Mammary epithelial cell (primary cell): ENCODE measurements around the gene CASP10.

Source experiments
- CTCF ChIP-seq, 2 donors: IDR thresholded peaks in 1 of 2; conservative IDR thresholded peaks in 1 of 2; 2 replicates each; pipeline ENCODE4 v1.5.1; 2011 to 2012; ENCODE audit warnings: inconsistent platforms in 2 of 2, low read length in 2 of 2, mild to moderate bottlenecking in 2 of 2, control low read depth in 1 of 2, low read depth in 1 of 2; ENCODE audit not compliant: insufficient read depth in 1 of 2; ENCODE audit errors: extremely low read depth in 1 of 2
- EZH2 ChIP-seq: IDR thresholded peaks from 2 replicates; pipeline ENCODE4 v1.6.1; 2012; ENCODE audit warnings: low read length, inconsistent platforms, borderline replicate concordance

GRCh38 chr2:201195331-201195730 lies 12.4 kb downstream of the CASP10 start:
- TF ChIP-seq CTCF (conservative IDR thresholded peaks at IDR 0.05 in 1 of 2, IDR thresholded peaks at IDR 0.05 in 1 of 2; ENCODE audit: extremely low read depth in 1 of 2, insufficient read depth in 1 of 2, low read depth in 1 of 2, low read length in 2 of 2) (no peak), EZH2 (no peak)
